Cardiac fibroblast (primary cell): ENCODE data around the gene RAMP2.
A peak's percentile ranks its signal among the peaks of the same experiment; 100 is the strongest.
"Not testable (repeated sequence)": the region's sequence is repeated elsewhere in the genome, so short reads cannot be mapped to it uniquely, and the experiment has no call there.

Source experiments
- DNase-seq, 2 donors: peaks; one replicate each; pipeline versions ENCODE4 v3.0.0 to v3.0.0-alpha.2; 2010; ENCODE audit warnings: low read depth in 2 of 2
- H3K4me3 ChIP-seq, 2 donors: replicated peaks in 1 of 2; 1 replicate in 1 of 2; 2 replicates in 1 of 2; pipeline ENCODE4 v1.5.1; 2011; ENCODE audit warnings: low read depth in 2 of 2, low read length in 2 of 2, mild to moderate bottlenecking in 2 of 2, moderate library complexity in 1 of 2
- TF ChIP-seq, protein P1 (sequence below): IDR thresholded peaks from one replicate; pipeline ENCODE4 v1.5.1; 2011; ENCODE audit warnings: low read depth, mild to moderate bottlenecking, low read length, inconsistent platforms

RAMP2 gene, protein sequence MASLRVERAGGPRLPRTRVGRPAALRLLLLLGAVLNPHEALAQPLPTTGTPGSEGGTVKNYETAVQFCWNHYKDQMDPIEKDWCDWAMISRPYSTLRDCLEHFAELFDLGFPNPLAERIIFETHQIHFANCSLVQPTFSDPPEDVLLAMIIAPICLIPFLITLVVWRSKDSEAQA

DNA sequence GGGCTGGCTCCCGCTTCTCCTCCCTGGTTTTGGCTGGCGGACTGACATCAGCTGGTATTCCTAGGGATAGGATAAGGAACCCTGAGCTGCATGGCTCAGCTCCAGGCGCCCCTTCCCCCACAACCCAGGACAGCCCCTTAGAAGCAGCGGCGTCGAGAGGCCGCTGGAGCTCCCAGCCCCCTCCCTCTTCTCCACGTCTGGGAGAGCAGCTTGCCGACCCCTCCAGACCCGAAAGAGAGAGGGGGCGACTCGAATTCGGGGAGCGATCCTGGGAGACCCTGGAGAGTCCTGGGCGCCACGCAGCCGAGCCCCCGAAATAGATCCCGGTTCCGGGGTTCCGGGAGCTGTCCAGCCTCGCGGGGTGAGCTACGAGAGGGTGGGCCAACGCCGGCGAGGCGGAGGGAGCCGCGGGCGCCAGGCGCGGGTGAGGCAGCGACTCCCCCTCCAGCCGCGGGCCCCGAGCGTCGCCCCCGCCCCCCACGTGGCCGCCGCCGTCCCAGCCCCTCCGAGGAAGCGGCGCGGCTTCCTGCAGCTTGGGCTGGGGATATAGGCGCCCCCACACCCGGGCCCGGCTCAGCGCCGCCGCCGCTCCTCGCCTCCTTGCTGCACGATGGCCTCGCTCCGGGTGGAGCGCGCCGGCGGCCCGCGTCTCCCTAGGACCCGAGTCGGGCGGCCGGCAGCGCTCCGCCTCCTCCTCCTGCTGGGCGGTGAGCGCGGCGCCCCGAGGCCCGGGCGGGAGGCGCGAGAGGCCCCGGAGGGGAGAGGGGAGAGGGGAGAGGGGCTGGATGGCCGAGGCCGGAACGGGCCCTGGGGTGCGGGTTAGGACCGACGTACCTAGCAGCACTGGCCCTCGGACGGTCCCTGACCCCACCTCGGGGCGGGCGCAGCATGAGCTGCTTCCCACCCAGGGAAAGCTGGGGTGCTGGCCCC is at the start of gene RAMP2:
TSS of gene RAMP2 (plus strand) at position 576 of the 930 bp plus-strand sequence. CDS start at position 611, 35 bp downstream.
- H3K4me3 ChIP-seq = peak within 1 kb of the TSS; percentile 40 to 42
- TF ChIP-seq, protein P1, sequence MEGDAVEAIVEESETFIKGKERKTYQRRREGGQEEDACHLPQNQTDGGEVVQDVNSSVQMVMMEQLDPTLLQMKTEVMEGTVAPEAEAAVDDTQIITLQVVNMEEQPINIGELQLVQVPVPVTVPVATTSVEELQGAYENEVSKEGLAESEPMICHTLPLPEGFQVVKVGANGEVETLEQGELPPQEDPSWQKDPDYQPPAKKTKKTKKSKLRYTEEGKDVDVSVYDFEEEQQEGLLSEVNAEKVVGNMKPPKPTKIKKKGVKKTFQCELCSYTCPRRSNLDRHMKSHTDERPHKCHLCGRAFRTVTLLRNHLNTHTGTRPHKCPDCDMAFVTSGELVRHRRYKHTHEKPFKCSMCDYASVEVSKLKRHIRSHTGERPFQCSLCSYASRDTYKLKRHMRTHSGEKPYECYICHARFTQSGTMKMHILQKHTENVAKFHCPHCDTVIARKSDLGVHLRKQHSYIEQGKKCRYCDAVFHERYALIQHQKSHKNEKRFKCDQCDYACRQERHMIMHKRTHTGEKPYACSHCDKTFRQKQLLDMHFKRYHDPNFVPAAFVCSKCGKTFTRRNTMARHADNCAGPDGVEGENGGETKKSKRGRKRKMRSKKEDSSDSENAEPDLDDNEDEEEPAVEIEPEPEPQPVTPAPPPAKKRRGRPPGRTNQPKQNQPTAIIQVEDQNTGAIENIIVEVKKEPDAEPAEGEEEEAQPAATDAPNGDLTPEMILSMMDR = no peak
- DNase-seq = no peak

DNA sequence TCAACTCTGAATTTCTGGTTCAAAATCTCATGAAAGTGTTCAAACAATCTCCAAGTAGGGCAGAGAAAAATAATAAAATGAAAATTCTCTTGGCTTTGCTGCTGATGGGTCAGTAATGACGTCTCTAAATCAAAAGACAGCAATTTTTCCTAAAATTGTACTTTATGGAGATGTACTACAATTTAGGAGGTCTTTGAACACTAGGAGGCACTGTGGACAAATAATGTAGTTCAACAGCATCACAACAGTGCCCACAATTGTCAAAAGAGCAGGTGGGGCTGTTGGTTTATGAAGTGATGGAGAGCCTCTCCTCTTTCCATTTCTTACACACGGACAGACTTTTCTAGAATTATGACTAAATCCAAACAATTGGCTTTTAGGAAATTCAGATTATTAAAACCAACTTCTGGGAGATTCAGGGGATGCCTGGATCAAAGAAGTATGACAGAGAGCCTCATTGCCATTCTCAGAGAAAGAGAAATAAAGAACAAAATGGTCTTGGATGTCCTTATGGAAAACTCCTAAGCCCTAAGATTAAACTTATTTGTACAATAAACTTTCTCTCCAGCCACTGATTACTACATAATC is 39.9 kb upstream of the RAMP2 start:
- DNase-seq = peak; percentile 83 to 87

DNA sequence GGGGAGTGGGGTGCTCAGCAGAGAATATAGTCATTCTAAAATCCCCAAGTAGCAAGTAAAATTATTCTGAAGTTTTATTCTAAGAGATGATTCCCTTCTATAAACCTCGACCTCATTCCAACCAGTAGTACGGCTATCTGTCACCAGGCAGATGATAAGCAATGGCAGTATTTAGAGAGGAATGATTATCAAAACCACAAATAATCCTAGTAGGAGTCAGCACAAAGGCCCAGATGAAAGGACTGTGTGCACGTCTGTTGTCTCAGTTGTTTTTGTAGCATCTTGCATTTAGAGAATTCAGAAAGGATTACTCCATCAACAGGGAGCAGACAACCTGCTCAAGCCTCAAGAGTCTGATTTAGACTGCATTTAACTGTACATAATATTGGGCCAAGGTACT is 37.4 kb upstream of the RAMP2 start:
- TF ChIP-seq, protein P1 = no peak
- H3K4me3 ChIP-seq = no peak overlapping the region
- DNase-seq = no peak

More for the DNA sequence above, 39.9 kb upstream of the RAMP2 start:
- TF ChIP-seq, protein P1 = peak; percentile 57
- H3K4me3 ChIP-seq = no peak overlapping the region

DNA sequence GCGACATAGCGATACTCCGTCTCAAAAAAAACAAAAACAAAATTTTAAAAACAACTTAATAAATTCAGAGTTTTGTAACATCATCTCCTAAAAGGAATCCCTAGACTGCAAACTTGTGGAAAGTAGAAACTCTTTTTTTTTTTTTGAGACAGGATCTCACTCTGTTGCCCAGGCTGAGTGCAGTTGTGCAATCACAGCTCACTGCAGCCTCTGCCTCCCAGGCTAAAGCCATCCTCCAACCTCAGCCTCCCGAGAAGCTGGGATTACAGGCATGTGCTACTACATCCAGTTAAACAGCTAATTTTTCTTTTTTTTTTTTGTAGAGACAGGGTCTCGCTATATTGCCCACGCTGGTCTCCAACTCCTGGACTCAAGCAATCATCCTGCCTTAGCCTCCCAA is 35.9 kb upstream of the RAMP2 start:
- TF ChIP-seq, protein P1 = no peak
- H3K4me3 ChIP-seq = no peak overlapping the region
- DNase-seq = no peak

DNA sequence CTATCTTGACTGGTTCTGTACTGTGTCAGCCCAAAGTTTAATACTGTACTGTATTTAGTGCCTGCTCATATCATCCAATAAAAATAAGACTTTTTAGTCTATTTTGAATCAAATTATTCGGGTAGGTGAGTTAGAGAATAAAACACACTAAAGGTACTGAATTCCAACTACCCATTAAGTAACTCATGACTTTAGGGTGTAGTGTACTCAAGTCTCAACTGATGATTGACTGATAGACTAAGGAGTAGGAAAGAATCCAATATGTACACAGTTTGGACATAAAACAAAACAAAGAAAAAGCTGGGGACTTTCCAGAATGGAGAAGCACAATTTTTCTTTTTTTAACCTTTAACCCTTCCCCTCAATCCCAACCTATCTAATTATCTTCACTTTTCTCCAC is 20.3 kb upstream of the RAMP2 start:
- TF ChIP-seq, protein P1 = no peak
- no peak overlapping the region for H3K4me3 ChIP-seq
- DNase-seq = no peak

DNA sequence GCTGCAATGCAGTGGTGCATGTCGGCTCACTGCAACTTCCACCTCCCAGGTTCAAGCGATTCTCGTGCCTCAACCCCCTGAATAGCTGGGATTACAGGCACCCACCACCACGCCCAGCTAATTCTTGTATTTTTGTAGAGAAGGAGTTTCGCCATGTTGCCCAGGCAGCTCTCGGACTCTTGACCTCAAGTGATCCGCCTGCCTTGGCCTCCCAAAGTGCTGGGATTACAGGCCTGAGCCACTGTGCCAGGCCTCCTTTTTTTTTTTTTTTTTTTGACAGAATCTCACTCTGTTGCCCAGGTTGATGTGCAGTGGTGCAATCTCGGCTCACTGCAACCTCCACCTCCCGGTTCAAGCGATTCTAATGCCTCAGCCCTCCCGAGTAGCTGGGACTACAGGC is 18.1 kb upstream of the RAMP2 start:
- not testable (repeated sequence) for DNase-seq, H3K4me3 ChIP-seq

DNA sequence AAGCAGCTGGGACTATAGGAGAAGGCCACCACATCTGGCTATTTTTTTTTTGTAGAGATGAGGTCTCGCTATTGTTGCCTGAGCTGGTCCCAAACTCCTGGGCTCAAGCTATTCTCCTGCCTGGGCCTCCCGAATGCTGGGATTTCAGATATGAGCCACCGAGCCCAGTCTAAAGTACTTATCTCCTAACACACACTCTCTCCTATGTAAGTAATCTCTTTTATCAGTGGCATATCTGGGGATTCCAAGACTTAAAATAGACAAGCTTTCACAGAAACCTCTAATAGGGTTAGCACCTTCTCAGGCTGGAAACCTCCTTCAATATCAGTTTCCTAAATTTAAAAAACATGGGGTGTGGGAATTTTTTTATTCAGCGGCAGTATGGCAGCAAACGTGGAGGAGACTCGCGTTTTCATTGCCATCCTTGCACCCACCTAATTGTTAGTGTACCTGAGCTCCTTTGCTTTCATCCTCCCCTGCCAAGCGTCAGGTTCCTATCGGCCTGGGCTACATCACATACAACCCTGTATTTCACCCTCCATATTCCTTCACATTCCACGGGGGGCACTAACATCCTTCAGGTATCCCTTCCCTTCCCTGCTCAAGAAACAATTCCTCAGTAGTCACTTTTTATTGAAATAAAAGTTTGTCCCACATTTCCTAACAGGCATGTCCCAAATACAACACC is 17.3 kb upstream of the RAMP2 start:
- DNase-seq = no peak
- TF ChIP-seq, protein P1 = no peak
- peak overlapping the region; percentile 66 to 78 for H3K4me3 ChIP-seq
